Glomerular visceral epithelial cell (primary cell): ENCODE data around the gene MANF.

ENCODE experiments used
- DNase-seq: peaks from one replicate; pipeline ENCODE4 v3.0.0-alpha.2; 2016; ENCODE audit errors: extremely low spot score

MANF gene

GRCh38 chr3:51390246-51391074 is 5.4 kb downstream of the MANF start:
- no peak for DNase-seq

DNA sequence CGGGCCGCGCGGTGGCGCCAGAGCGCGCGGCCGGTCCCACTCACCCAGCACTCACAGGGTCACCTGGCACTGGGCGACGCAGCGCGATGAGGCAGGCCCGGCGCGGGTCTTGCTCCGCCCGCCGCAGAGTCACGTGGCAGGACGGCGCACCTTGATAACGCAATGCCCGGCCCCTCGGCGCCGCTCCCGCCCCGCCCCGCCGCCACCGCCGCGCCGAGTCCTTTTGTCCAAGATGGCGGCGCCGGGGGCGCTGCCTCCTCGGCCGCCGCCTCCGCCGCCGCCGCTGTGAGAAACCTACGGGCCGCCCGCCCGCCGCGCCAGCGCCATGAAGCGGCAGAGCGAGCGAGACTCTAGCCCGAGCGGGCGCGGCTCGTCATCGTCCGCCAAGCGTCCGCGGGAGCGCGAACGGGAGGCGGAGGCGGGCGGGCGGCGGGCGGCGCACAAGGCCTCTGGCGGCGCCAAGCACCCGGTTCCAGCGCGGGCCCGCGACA is 6.0 kb downstream of the MANF start, which contains the start of gene RBM15B:
RBM15B (plus strand) TSS at position 211 of the 491 bp plus-strand sequence; CDS start at position 326, 115 bp downstream.
- DNase-seq = peak; percentile 95

DNA sequence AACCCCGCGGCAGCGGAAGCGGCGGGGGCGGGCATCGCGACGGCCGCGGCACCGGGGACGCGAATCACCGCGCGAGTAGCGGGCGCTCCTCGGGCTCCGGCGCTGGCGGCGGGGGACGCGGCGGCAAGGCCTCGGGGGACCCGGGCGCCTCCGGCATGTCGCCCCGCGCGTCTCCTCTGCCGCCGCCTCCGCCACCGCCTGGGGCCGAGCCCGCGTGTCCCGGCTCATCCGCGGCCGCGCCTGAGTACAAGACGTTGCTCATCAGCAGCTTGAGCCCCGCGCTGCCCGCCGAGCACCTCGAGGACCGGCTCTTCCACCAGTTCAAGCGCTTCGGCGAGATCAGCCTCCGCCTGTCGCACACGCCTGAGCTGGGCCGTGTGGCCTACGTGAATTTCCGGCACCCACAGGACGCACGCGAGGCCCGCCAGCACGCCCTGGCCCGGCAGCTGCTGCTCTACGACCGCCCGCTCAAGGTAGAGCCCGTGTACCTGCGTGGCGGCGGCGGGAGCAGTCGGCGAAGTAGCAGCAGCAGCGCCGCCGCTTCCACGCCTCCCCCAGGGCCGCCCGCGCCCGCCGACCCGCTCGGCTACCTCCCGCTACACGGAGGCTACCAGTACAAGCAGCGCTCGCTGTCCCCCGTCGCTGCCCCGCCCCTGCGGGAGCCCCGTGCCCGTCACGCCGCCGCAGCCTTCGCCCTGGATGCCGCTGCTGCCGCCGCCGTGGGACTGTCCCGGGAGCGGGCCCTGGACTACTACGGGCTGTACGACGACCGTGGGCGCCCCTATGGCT is 6.7 kb downstream of the MANF start:
- DNase-seq = peak; percentile 13

GRCh38 chr3:51392355-51393133 is 7.5 kb downstream of the MANF start:
- no peak for DNase-seq

DNA sequence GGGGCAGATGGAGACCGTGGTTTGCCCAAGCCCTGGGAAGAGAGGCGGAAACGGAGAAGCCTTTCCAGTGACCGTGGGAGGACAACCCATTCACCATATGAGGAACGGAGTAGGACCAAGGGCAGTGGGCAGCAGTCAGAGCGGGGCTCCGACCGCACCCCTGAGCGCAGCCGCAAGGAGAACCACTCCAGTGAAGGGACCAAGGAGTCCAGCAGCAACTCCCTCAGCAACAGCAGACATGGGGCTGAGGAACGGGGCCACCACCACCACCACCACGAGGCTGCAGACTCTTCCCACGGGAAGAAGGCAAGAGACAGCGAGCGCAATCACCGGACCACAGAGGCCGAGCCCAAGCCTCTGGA is 8.0 kb downstream of the MANF start:
- DNase-seq = no peak

DNA sequence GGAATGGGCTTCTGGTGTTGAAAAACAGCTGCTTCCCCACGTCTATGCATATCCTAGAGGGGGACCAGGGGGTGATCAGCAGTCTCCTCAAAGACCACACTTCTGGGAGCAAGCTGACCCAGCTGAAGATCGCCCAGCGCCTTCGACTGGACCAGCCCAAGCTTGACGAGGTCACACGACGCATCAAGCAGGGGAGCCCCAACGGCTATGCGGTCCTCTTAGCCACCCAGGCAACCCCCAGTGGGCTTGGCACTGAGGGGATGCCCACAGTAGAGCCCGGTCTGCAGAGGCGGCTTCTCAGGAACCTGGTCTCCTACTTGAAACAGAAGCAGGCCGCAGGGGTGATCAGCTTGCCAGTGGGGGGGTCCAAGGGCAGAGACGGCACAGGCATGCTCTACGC is 8.5 kb downstream of the MANF start:
- no peak for DNase-seq

DNA sequence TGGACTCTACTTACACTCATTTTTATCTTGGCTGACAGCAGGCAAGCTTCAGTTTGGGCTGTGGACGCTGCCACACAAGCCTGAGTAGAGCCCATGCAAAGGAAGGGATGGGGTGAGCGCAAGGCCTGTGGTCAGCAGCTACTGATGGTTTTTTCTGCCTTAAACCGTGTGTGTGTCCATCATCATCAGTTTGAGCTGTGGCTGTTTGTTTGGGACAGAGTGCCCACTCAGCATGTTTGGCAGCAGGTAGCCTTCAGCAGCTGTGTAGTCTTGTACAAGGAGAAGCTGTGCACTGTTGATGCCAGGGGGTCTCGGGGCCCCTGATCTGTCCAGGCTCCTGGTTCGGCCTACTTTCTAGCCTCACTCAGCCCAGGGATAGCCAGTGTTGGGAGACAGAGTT is 9.4 kb downstream of the MANF start:
- DNase-seq = no peak

- DNase-seq = no peak
These were observed 10.6 kb downstream of the MANF start for GRCh38 chr3:51395493-51396213.

GRCh38 chr3:51396401-51396800 is 11.3 kb downstream of the MANF start:
- no peak for DNase-seq

DNA sequence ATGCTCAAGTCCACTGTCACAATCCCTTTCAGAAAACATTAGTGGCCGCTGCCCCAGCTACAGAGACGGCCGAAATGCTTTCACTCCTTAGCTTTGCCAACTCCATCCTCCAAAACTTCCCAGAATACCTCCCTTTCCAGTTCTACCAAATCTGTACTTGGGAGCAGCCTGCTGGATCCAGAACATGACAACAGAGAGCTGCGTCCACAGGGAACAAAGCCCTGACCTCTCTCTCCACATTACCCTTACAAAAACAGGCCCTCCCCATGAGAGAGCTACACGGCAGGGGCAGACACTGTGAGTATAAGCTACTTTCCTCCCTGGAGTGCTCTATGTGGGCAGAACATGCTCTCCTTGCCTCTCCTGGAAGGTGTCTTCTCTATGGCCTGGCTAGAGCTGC is 12.3 kb downstream of the MANF start:
- no peak for DNase-seq

GRCh38 chr3:51398595-51399310 is 13.7 kb downstream of the MANF start:
- no peak for DNase-seq

DNA sequence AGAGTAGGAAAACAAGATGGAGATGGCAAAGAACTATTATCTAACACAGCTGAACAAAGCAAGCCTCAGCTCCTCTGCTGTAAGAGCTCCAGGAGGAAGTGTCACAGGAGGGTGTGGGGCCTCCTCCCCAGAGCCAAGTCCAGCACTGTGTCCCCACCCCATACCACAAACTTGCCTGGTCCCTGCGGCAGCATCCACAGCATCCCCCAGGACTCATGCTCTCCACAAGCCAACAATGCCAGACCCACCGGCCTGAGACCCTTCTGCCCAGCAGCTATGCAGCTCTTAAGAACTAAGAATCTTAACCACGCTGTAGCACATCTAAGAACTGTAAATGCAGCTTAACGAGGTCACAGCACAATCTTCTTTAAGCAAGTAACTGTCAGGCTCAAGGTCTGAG is 15.1 kb downstream of the MANF start:
- DNase-seq = no peak

DNA sequence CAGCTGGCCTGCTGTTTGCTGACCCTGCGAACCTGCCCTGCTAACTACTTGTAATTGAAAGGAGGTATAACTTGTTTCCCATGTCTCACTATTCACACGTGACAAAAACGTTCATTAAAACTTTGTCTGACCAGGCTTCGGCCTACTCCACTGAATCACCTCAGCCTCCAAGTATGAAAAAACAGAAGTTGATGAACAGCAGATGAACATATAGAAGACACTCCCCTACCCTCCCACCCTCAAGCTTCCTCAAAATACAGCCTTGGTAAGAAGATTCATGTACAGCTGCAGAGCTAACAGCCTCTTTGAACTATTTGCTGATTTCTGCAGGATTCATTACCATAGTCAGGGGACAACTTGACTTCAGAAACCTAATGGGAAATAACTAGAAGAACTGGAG is 16.6 kb downstream of the MANF start:
- DNase-seq = no peak

DNA sequence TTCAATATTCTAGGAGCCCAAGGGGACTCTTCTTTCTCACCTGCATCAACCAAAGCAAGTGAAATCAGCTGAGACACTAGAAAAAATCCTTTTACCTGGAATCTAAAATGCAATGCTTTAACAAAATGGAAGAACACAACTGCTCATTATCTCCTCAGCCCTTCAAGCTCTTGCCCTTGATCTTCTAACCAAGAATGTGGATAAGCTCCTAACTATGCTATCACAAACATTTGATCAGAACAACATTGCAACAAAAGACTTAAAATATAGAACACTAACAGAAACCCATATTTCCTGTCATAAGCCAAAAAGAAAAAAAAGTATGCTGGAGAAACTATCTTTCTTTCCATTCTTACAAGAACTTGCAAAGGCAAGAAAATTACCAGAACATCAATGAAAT is 18.6 kb downstream of the MANF start:
- DNase-seq = no peak

DNA sequence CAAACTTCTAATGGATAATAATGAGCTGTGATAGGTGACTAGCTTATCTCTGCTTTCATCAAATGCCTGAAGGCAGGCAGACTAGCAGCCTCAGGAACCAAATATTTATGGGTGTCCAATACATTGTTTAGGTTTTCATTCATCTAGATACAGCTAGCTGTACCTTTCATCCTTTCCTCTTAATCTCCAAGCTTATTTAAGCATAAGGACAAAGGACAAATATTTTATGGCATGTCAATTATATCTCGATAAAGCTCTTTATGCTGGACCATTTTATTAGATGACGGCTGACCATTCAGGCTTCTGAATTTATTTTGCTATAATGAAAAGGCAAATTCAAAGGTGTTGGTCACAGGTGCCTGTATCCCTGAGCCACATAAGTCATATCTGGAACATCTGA is 22.9 kb downstream of the MANF start:
- DNase-seq = no peak

DNA sequence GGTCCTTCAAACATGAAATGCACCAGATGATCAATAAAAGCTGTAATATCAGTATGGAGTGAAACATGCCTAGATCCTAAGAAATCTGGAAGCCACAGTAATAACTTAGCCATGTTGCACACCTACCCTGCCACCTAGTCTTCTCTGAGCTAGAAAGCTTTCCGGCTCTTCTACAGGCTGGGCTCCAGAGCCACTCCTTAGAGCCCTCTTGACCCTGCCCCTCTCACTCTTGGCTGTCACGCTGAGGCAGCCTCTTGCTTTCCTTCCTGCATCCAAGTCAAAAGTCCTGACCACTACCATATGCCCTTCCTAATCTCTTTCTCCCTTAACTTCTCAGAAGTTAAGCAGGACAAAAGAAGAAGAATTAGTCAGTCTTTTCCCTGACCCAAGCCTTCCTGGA is 23.7 kb downstream of the MANF start:
- DNase-seq = no peak

DNA sequence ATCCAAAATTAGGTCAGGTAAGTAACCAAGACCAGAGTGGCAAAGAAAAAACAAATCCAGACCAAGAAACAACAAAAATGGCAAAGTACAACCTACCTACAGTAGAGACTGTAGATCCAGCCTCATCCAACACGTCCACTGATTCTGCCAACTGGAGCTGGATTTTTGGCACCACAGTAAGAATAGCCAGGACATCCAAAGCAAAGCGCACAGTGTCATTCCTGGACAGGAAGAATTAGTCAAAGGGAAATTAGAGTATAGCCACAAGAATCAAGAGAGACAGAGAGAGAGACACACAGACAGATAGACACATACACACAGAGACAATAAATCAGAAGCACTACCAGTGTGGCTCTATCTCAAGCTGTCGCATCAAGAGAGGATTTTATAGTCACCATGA is 37.1 kb downstream of the MANF start:
- DNase-seq = no peak

GRCh38 chr3:51426921-51427320 is 41.8 kb downstream of the MANF start:
- DNase-seq = no peak

DNA sequence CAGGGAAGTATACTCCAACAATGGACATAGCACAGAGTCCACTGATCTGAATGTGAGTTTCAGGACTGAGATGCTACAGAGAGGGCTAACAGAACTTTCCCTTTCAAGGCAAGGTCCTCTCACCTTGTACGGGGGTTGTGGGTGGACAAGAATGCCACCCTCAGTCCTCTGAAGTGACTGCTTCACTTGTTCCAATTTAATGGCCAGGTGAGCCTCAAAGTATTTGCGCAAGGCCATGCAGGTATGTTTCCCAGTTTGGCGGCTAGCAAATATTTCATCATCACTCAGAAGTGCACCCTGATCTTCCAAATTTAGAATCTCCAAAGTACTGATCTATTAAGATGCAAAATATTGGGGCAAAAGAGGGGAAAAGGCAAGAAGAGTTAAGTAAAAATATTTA is 44.0 kb downstream of the MANF start:
- no peak for DNase-seq

GRCh38 chr3:51434110-51434509 is 49.0 kb downstream of the MANF start:
- DNase-seq = no peak
